Adipose tissue (tissue), 3 donors: ENCODE data around the gene OR2A7. TPM values are rescaled to one million over a fixed set of nuclear protein-coding genes. Genes with fewer than 3 reads are reported as not detected.

Source experiments
- polyA plus RNA-seq, 3 donors: library from polyadenylated mRNA; stranded (reverse); fragments of 200-250 nt; gene quantifications; one replicate each; pipeline ENCODE4 v1.2.3, GENCODE V29; 2013
- donor health status: healthy with polysubstance abuse.
- donor health status: Bipolar disorder and iron deficiency.
- donor health status: healthy.

Gene OR2A7
- polyA plus RNA-seq, 3 donors, result 0.67 to 2.4 (median 1.2) TPM

Other genes with a start within 250 kb of the OR2A7 start
- gene OR2A5, start 215.8 kb downstream of the OR2A7 start, polyA plus RNA-seq, result not detected
- gene OR2A25, start 195.0 kb downstream of the OR2A7 start, polyA plus RNA-seq, result not detected
- gene OR2A12, start 178.5 kb downstream of the OR2A7 start, polyA plus RNA-seq, result not detected
- gene OR2A2, start 155.2 kb downstream of the OR2A7 start, polyA plus RNA-seq, result not detected
- not detected for gene OR2A14, start 141.6 kb downstream of the OR2A7 start, polyA plus RNA-seq
- under 1 TPM in 2 of 3 donors, not detected in 1; 0.29 to 0.67 TPM for gene CTAGE4, start 81.3 kb downstream of the OR2A7 start, polyA plus RNA-seq
- gene ARHGEF35, start 69.0 kb downstream of the OR2A7 start, polyA plus RNA-seq, result 1 to 10 TPM; 3.7 to 6.5 (median 4.4) TPM
- under 1 TPM in 1 of 3 donors, not detected in 2; 0.42 TPM for gene OR2A42, start 25.2 kb downstream of the OR2A7 start, polyA plus RNA-seq
- 1 to 10 TPM in 1 of 3 donors, under 1 TPM in 1, not detected in 1; 0.95 to 1.0 TPM for gene CTAGE8, start 4.5 kb upstream of the OR2A7 start, polyA plus RNA-seq
- gene OR2A1, start 47.6 kb upstream of the OR2A7 start, polyA plus RNA-seq, result under 1 TPM in 2 of 3 donors, not detected in 1; 0.05 to 0.07 TPM
- 1 to 10 TPM; 4.6 to 10.0 (median 4.7) TPM for gene ARHGEF5, start 90.6 kb upstream of the OR2A7 start, polyA plus RNA-seq
- not detected for gene NOBOX, start 138.9 kb upstream of the OR2A7 start, polyA plus RNA-seq